Measurements from ENCODE around the gene ARHGEF1.

Gene ARHGEF1

GRCh38 chr19:41845051-41845590, 37.9 kb upstream of the ARHGEF1 start:
- DNase-seq (ENCODE audit: extremely low read depth, low read depth), result no peak
- TF ChIP-seq CTCF (IDR thresholded peaks at IDR 0.05; ENCODE audit: low read depth, low read length, missing control alignments), result no peak
- no peak overlapping the region for H3K4me3 ChIP-seq (replicated peaks; ENCODE audit: low read depth, low read length)

GRCh38 chr19:41847351-41848105, 35.5 kb upstream of the ARHGEF1 start:
- TF ChIP-seq CTCF (IDR thresholded peaks at IDR 0.05; ENCODE audit: low read depth, low read length, missing control alignments), result no peak
- no peak overlapping the region for H3K4me3 ChIP-seq (replicated peaks; ENCODE audit: low read depth, low read length)
- no peak for DNase-seq (ENCODE audit: extremely low read depth, low read depth)

GRCh38 chr19:41848666-41849065, 34.3 kb upstream of the ARHGEF1 start:
- DNase-seq (ENCODE audit: extremely low read depth, low read depth), result no peak
- TF ChIP-seq CTCF (IDR thresholded peaks at IDR 0.05; ENCODE audit: low read depth, low read length, missing control alignments), result no peak
- H3K4me3 ChIP-seq (replicated peaks; ENCODE audit: low read depth, low read length), result no peak overlapping the region

GRCh38 chr19:41849067-41849466, 33.9 kb upstream of the ARHGEF1 start:
- H3K4me3 ChIP-seq (replicated peaks; ENCODE audit: low read depth, low read length), result no peak overlapping the region
- no peak for TF ChIP-seq CTCF (IDR thresholded peaks at IDR 0.05; ENCODE audit: low read depth, low read length, missing control alignments)
- DNase-seq (ENCODE audit: extremely low read depth, low read depth), result no peak

- TF ChIP-seq CTCF (IDR thresholded peaks at IDR 0.05; ENCODE audit: low read depth, low read length, missing control alignments), result no peak
- H3K4me3 ChIP-seq (replicated peaks; ENCODE audit: low read depth, low read length), result no peak overlapping the region
- DNase-seq (ENCODE audit: extremely low read depth, low read depth), result no peak
These were observed 32.6 kb upstream of the ARHGEF1 start for GRCh38 chr19:41850381-41850780.

- no peak overlapping the region for H3K4me3 ChIP-seq (replicated peaks; ENCODE audit: low read depth, low read length)
- no peak for DNase-seq (ENCODE audit: extremely low read depth, low read depth)
- TF ChIP-seq CTCF (IDR thresholded peaks at IDR 0.05; ENCODE audit: low read depth, low read length, missing control alignments), result no peak
These were observed 31.5 kb upstream of the ARHGEF1 start for GRCh38 chr19:41851456-41851855.
